T-helper 1 cell treated with Interleukin-12 subunit alpha and Interleukin-12 subunit beta and Interleukin-4 antibody, amounts not matched to agents 30 ng/mL and 1 ng/mL, for 36 hours (primary cell): ENCODE measurements around the gene SLC6A16. TPM values are rescaled to one million over a fixed set of nuclear protein-coding genes. Genes with fewer than 3 reads are reported as not detected.

Experiments
- intact Hi-C: fragments of 100-400 bp; cut with micrococcal nuclease; formaldehyde crosslinking; loops from one replicate; pipeline ENCODE4 v1.15.1; 2024
- total RNA-seq: library from RNA; stranded (reverse); gene quantifications from 2 replicates; pipeline ENCODE4 v1.2.3, GENCODE V29; 2022

The SLC6A16 gene
- total RNA-seq, 1 donor from 2014 or later: 5.8 TPM

DNA sequence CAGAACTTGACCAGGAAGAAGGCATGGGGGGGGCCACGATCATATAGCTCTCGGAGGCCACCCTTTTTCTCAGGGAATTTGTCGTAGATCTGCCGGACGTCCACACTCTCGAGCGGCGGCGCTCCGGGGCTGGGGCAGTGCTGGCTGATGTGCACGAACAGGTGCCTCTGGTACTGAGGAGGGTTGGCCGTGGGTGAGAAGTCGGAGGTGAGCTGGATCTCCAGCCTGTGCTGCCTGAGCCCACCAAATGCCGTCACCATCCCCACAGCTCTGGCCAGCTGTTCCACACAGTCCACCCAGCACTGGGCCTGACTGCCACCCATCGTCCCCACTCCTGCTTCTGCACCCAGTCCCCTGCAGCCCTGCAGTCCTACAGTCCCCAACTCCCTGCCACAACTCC is 22.2 kb upstream of the SLC6A16 start:
- intact Hi-C loops: no loop called here

- intact Hi-C loops: no loop called here
Measured at GRCh38 chr19:49344505-49345423, 19.8 kb upstream of the SLC6A16 start.

DNA sequence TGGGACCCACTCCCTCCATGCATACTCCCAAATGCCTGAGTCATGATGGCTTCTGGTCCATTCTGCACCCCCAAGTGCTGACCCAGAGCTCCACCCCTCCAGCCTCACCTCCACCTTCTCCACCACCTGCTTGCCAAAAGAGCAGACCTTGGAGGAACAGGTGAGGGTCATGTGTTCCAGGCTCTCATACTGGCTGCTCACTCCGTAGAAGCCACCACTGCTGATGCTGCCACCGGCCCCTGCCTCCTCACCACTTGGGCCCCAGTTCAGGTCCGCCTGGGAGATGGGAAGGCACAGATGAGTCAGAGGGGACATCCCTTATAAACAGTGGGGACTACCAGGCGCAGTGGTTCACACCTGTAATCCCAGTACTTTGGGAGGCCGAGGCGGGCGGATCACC is 18.1 kb upstream of the SLC6A16 start:
- intact Hi-C loops: no loop called here

GRCh38 chr19:49342291-49342721 is 17.3 kb upstream of the SLC6A16 start:
- intact Hi-C loops: no loop called here

- intact Hi-C loops: no loop called here
Measured at GRCh38 chr19:49340865-49341718, 16.1 kb upstream of the SLC6A16 start.

DNA sequence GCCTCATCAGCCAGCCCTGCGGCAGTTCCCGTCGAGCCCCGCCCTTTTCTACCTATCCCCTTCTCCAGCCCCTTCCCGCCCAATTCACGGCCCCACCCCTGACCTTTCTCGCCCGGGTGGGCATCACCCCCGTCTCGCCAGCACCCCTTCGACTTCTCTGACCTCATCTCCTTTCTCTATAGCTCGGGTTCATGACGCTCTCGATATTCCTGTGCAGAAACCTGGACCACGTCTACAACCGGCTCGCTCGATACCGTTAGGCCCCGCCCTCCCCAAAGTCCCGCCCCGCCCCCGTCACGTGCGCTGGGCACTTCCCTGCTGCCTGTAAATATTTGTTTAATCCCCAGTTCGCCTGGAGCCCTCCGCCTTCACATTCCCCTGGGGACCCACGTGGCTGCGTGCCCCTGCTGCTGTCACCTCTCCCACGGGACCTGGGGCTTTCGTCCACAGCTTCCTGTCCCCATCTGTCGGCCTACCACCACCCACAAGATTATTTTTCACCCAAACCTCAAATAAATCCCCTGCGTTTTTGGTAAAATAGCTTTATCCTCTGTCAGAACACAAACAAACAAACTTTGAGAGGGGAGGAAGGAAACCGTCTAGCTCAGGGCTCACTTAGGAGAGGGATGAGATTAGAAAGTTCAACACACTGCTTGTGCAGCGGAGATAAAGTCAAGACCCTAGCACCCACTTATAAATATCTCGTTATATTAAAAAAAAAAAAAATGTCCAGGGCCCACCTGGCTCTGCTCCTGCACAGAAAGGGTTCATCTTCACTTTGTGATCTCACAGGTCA is 15.3 kb upstream of the SLC6A16 start:
- intact Hi-C loops: no loop called here

GRCh38 chr19:49339301-49340068 is 14.5 kb upstream of the SLC6A16 start:
- intact Hi-C loops: no loop called here

DNA sequence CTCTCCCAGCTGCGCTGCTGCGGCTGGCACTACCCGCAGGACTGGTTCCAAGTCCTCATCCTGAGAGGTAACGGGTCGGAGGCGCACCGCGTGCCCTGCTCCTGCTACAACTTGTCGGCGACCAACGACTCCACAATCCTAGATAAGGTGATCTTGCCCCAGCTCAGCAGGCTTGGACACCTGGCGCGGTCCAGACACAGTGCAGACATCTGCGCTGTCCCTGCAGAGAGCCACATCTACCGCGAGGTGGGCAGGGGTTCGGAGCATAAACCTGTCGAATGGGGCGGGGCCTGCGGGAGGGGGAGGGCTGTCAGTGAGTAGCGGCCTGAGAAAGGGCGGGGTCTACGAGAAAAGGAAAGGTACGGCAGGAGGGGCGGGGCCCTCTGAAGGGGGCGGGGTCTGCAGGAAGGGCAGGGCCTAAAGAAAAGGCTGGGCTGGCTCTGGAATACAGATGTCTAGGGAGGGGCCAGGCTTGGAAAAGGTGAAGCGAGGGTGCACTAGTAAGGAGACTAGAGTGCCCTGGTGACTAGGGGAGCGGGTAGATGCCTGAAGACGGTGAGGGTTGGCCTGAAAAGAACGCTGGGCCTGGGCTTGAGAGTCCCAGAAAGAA is 13.8 kb upstream of the SLC6A16 start:
- intact Hi-C loops: no loop called here

- intact Hi-C loops: no loop called here
Measured at GRCh38 chr19:49338023-49338677, 13.2 kb upstream of the SLC6A16 start.

DNA sequence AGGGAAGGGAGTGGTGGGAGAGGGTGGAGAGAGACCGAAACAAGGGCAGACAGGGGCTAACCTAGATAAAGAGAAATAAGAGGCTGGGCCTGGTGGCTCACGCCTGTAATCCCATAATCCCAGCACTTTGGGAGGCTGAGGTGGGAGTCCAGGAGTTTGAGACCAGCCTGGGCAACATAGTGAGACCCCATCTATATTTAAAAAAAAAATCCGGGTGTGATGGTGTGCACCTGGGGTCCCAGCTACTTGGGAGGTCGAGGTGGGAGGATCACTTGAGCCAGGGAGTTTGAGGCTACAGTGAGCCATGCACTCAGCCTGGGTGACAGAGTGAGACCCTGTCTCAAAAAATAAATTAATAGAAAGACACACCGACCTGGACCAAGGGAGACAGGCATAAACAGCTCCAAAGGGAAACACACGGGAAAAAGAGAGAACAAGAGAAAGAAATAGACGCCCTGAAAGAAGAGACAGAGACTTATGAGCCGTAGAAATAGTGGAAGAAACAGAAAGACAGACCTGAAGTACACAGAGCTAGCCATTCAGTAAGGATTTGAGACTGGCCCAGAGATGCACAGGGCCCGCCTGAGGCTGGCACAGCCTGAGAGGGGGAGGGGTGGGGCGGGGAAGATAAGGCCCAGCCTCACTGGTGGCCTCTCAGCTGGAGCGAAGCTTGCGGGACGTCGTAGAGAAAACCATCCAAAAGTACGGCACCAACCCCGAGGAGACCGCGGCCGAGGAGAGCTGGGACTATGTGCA is 12.5 kb upstream of the SLC6A16 start:
- intact Hi-C loops: no loop called here

DNA sequence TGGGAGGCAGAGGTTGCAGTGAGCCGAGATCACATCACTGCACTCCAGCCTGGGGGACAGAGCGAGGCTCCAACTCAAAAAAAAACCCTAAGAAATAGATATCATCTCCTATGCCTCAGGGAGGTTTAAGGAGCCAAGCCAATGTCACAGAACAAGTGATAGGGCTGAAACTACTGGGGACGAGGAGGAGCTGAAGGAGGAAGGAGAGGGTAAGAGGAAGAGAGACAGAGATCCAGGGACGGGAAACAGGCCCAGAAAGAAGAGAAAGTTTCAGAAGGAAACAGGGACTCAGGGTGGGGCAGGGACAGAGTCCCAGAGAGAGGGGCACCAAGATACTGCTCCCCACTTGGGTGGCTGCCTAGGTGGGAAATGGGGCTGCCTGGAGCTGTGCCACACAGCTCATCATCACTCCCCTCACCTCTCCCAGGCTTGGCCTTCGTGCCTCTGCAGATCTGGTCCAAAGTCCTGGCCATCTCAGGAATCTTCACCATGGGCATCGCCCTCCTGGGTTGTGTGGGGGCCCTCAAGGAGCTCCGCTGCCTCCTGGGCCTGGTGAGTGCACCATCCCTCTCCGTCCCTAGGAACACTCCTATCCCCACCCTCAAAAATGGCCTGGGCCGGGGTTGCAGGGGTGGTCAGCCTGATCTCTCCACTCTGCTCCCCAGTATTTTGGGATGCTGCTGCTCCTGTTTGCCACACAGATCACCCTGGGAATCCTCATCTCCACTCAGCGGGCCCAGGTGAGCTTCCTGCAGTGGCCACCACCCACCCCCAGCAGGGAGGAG is 11.7 kb upstream of the SLC6A16 start:
- intact Hi-C loops: no loop called here

- intact Hi-C loops: loop anchor here (1.0 kb wide), 1 partner anchor 27 kb away; the partner anchor contains the start of gene DKKL1
Measured at GRCh38 chr19:49335784-49336481, 10.9 kb upstream of the SLC6A16 start.

DNA sequence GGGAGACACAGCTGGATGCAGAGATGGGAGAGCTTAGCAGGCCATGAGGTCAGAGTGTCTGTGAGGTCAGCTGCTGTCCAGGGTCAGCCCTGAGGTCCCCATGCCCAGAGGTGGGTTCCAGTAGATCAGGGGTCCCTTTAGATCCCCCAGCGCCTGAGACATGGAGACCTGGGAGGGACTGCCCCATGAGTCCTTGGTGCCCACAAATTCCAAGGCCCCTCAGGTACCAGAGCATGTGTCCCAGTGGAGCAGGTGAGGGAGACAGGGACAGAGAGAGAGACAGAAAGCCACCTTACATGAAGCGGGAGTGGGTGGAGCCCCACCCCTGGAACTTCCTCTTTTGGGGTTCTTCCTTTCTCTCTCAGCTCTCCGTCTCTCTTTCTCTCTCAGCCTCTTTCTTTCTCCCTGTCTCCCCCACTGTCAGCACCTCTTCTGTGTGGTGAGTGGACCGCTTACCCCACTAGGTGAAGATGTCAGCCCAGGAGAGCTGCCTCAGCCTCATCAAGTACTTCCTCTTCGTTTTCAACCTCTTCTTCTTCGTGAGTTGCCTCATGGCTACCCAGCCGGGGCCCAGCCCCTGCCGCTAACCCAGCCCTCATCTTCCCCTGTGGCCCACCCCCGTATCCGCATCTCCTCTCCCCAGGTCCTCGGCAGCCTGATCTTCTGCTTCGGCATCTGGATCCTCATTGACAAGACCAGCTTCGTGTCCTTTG is 10.2 kb upstream of the SLC6A16 start, which contains the start of gene CD37:
CD37 (plus strand) TSS at position 336 of the 713 bp plus-strand sequence; CDS start at position 471, 135 bp downstream.
- intact Hi-C loops: loop anchor here (1.0 kb wide), 1 partner anchor 28 kb away; the partner anchor contains the start of gene DKKL1

- intact Hi-C loops: loop anchor here (5.0 kb wide), 2 partner anchors 138 to 343 kb away; partner anchors contain the start of genes FLT3LG and PRMT1
Measured at GRCh38 chr19:49333811-49334288, 8.9 kb upstream of the SLC6A16 start.

- intact Hi-C loops: loop anchor here (5.0 kb wide), 2 partner anchors 139 to 344 kb away; partner anchors contain the start of genes FLT3LG and PRMT1
Measured at GRCh38 chr19:49333418-49333805, 8.4 kb upstream of the SLC6A16 start.
